Erythroblast (primary cell): ENCODE data around the gene COMP.

Experiments used
- GATA1 ChIP-seq: IDR thresholded peaks from 2 replicates; pipeline ENCODE4 v1.6.1; 2011; ENCODE audit warnings: low read depth, mild to moderate bottlenecking, control low read depth, low read length, moderate library complexity
- POLR2A ChIP-seq: IDR thresholded peaks from 2 replicates; pipeline ENCODE4 v1.6.1; 2011; ENCODE audit warnings: mild to moderate bottlenecking, low read length

DNA sequence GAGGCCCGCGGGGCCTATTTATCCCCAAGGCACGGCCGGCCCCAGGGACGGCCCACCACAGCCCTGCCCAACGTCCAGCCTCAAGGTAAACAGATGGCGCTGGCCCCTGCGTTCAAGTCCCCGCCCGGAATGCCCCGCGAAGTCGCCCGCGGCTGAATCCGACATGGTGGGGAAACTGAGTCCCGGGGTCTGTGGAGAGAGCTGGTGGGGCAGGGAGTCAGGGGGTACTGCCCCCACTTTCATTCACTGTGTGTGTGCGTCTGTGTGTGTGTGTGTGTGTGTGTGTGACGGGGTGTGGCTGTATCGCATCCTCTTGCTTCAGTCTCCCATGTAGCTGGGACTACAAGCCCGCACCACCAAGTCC is 192 bp upstream of the COMP start:
- TF ChIP-seq POLR2A (no peak), GATA1 (no peak)
